Sigmoid colon (tissue), 7 donors: ENCODE data around the gene WWC2. TPM values are rescaled to one million over a fixed set of nuclear protein-coding genes. Genes with fewer than 3 reads are reported as not detected.
A peak's percentile ranks its signal among the peaks of the same experiment; 100 is the strongest.

Source experiments
- DNase-seq: peaks from one replicate; pipeline ENCODE4 v3.0.0-alpha.2; 2019
- H3K27ac ChIP-seq, 4 donors: fragments of 200-600 bp; sonication (generic); one replicate each; pipeline ENCODE4 v1.5.1; 2016 to 2019; ENCODE audit warnings: mild to moderate bottlenecking in 1 of 4
- H3K27me3 ChIP-seq, 3 donors: fragments of 200-600 bp; sonication (generic); one replicate each; pipeline ENCODE4 v1.5.1; 2019; ENCODE audit warnings: mild to moderate bottlenecking in 1 of 3
- H3K36me3 ChIP-seq, 4 donors: fragments of 200-600 bp; sonication (generic); one replicate each; pipeline ENCODE4 v1.5.1; 2016 to 2019
- H3K4me1 ChIP-seq, 4 donors: fragments of 200-600 bp; sonication (generic); one replicate each; pipeline ENCODE4 v1.5.1; 2017 to 2019
- H3K4me3 ChIP-seq, 4 donors: fragments of 200-600 bp; sonication (generic); one replicate each; pipeline ENCODE4 v1.5.1; 2017 to 2019; ENCODE audit warnings: mild to moderate bottlenecking in 2 of 4, moderate library complexity in 1 of 4
- H3K9me3 ChIP-seq, 4 donors: fragments of 200-600 bp in 3 of 4; sonication (generic) in 3 of 4; one replicate each; pipeline versions ENCODE4 v1.5.1 to v1.6.1; 2013 to 2019
- CTCF ChIP-seq, 4 experiments: fragments of 450-650 bp in 3 of 4; fragments of 200-600 bp in 1 of 4; IDR thresholded peaks; one replicate each; pipeline ENCODE4 v1.5.1; 2016 to 2019; ENCODE audit warnings: antibody characterized with exemption in 4 of 4, mild to moderate bottlenecking in 3 of 4, moderate library complexity in 2 of 4
- EP300 ChIP-seq, 4 donors: sonication (generic); formaldehyde crosslinking; IDR thresholded peaks; one replicate each; pipeline ENCODE4 v1.6.1; 2017; ENCODE audit warnings: antibody characterized with exemption in 4 of 4
- POLR2A ChIP-seq, 2 donors: fragments of 450-650 bp; IDR thresholded peaks; one replicate each; pipeline ENCODE4 v1.6.1; 2016; ENCODE audit warnings: antibody characterized with exemption in 2 of 2, mild to moderate bottlenecking in 2 of 2, moderate library complexity in 2 of 2
- POLR2AphosphoS5 ChIP-seq, 4 donors: sonication (generic); formaldehyde crosslinking; IDR thresholded peaks; one replicate each; pipeline ENCODE4 v1.6.1; 2017; ENCODE audit warnings: antibody characterized with exemption in 4 of 4
- WGBS, 2 donors: extraction: QIAGEN DNeasy Blood & Tissue Kit; methylation state at CpG; one replicate each; pipeline ENCODE4 v1.1.7; 2013; 5-methylcytosine and 5-hydroxymethylcytosine counted together
- intact Hi-C: fragments of 100-400 bp; cut with DNase I; formaldehyde crosslinking; loops from one replicate; pipeline ENCODE4 v1.15.1; 2023
- polyA plus RNA-seq, 3 donors: library from polyadenylated mRNA; stranded (reverse); fragments of 200-250 nt; gene quantifications; one replicate each; pipeline ENCODE4 v1.2.3, GENCODE V29; 2013
- total RNA-seq, 4 donors: library from RNA; depleted of rRNA; stranded (reverse); fragments of >200 nt; gene quantifications; one replicate each; pipeline ENCODE4 v1.1.0, GENCODE V29; 2016
- donor health status: healthy with polysubstance abuse.
- donor health status: Bipolar disorder and iron deficiency.
- donor health status: healthy.

Gene WWC2
- total and polyA plus RNA-seq, 7 donors: 1.2 to 53.5 (median 27.0) TPM

DNA sequence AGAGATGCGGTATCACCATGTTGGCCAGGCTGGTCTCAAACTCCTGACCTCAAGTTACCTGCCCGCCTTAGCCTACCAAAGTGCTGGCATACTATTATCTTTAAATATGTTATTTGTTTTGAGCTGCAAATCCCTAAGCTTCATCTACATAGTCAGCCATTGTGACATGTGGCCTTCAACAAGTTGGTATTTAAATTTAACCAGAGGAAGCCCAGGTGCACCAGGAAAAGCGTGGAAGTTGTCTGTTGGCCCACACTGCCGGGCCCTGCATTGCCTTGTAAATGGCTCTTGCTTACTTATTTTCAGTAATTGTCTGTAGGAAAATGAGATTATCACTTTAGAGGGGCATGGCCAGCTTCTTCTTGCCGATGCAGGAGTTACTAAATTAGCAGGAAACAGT, 6.0 kb downstream of the WWC2 start:
- no peaks in the 10 kb centered on the region for H3K9me3 ChIP-seq
- H3K4me3 ChIP-seq: no peak overlapping the region
- TF ChIP-seq EP300 (IDR thresholded peaks at IDR 0.05) (no peak), CTCF (IDR thresholded peaks at IDR 0.05) (no peak), POLR2A (IDR thresholded peaks at IDR 0.05) (no peak), POLR2AphosphoS5 (IDR thresholded peaks at IDR 0.05) (no peak)
- intact Hi-C loops: no loop called here
- H3K27ac ChIP-seq: no peak overlapping the region
- WGBS, 2 donors: 94 to 95% methylated on average over 5 of the region's 5 CpGs
- no peaks in the 10 kb centered on the region for H3K36me3 ChIP-seq
- peaks cover 0 to 31% (median 25%) of the 10 kb centered on the region in 4 donors for H3K4me1 ChIP-seq
- DNase-seq: no peak
- H3K27me3 ChIP-seq: no peaks in the 10 kb centered on the region

- WGBS, 2 donors: 95 to 96% methylated on average over 4 of the region's 4 CpGs
These were observed 7.8 kb downstream of the WWC2 start for GRCh38 chr4:183106839-183107238.

DNA sequence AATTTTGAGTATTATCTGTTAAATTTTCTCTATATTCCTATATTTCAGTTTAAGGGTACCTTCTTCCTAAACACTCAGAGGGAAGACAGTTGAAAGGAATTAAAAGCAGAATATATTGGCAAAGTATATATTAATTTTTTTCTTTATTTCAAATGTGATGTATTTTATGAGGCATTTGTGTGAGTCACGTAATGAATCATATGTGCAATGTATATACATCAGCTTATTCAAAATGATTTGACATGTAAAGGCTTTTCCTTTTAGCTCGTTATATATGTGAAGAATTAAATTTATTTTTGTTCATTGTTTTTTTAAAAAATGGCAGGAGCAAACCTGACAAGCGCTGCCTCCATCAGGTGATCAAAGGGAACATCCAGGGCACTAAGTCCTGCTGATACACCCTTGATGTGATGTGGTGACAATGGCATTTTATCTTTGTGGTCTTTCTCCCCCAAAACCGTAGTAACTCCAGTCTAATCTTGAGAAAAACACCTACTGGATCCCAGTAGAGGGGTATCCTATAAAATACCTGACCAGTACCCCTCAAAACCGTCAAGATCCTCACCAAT, 8.9 kb downstream of the WWC2 start:
- intact Hi-C loops: no loop called here
- H3K36me3 ChIP-seq: no peaks in the 10 kb centered on the region
- no peak overlapping the region for H3K4me3 ChIP-seq
- no peak overlapping the region for H3K27ac ChIP-seq
- no peaks in the 10 kb centered on the region for H3K9me3 ChIP-seq
- peaks cover 0 to 20% (median 4%) of the 10 kb centered on the region in 4 donors for H3K4me1 ChIP-seq
- 73 to 85% methylated on average over 5 of the region's 5 CpGs for WGBS, 2 donors
- no peak for DNase-seq
- no peaks in the 10 kb centered on the region for H3K27me3 ChIP-seq
- TF ChIP-seq EP300 (IDR thresholded peaks at IDR 0.05) (no peak), POLR2AphosphoS5 (IDR thresholded peaks at IDR 0.05) (no peak), POLR2A (IDR thresholded peaks at IDR 0.05) (no peak), CTCF (IDR thresholded peaks at IDR 0.05) (no peak)

More at GRCh38 chr4:183106839-183107238, 7.8 kb downstream of the WWC2 start:
- Histone ChIP-seq H3K27ac (no peak overlapping the region), H3K27me3 (no peaks in the 10 kb centered on the region), H3K4me1 (peaks cover 0 to 15% (median 10%) of the 10 kb centered on the region in 4 donors), H3K4me3 (no peak overlapping the region), H3K36me3 (no peaks in the 10 kb centered on the region), H3K9me3 (no peaks in the 10 kb centered on the region)
- DNase-seq: no peak
- intact Hi-C loops: no loop called here
- no peak for TF ChIP-seq POLR2A (IDR thresholded peaks at IDR 0.05)
- peak in 1 of 4 experiments; percentile 4 for TF ChIP-seq CTCF (IDR thresholded peaks at IDR 0.05)
- TF ChIP-seq EP300 (IDR thresholded peaks at IDR 0.05): no peak

DNA sequence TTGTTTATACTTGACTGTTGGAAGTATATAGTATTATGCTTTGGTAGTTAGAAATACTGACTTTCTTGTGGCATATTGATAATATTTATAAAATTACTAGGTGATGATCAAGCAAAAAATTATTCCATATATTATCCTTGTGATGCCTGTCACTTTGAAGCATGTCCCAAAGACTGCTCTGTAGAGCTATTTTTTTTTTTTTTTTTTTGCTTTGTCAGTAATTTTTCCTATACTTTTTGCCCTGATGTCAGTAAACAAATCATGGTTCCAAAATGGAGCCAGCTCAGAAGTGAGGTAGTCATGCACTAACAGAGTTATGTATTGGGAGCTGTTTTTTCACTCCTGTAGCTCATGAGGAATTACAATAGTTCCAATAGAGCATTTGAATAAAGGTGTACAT, 11.2 kb downstream of the WWC2 start:
- TF ChIP-seq POLR2A (IDR thresholded peaks at IDR 0.05) (no peak), CTCF (IDR thresholded peaks at IDR 0.05) (no peak), EP300 (IDR thresholded peaks at IDR 0.05) (no peak), POLR2AphosphoS5 (IDR thresholded peaks at IDR 0.05) (no peak)
- intact Hi-C loops: no loop called here
- Histone ChIP-seq H3K27ac (no peak overlapping the region), H3K4me3 (no peak overlapping the region), H3K9me3 (no peaks in the 10 kb centered on the region), H3K36me3 (no peaks in the 10 kb centered on the region), H3K4me1 (peaks cover 0 to 11% (median 2%) of the 10 kb centered on the region in 4 donors), H3K27me3 (no peaks in the 10 kb centered on the region)
- DNase-seq: no peak

- no peak for TF ChIP-seq POLR2A (IDR thresholded peaks at IDR 0.05)
- TF ChIP-seq CTCF (IDR thresholded peaks at IDR 0.05): no peak
- no peak for TF ChIP-seq POLR2AphosphoS5 (IDR thresholded peaks at IDR 0.05)
- no peak for TF ChIP-seq EP300 (IDR thresholded peaks at IDR 0.05)
- 20 to 75% methylated on average over 4 of the region's 4 CpGs for WGBS, 2 donors
- Histone ChIP-seq H3K27ac (no peak overlapping the region), H3K36me3 (no peaks in the 10 kb centered on the region), H3K4me1 (peaks cover 0 to 23% (median 4%) of the 10 kb centered on the region in 4 donors), H3K4me3 (no peak overlapping the region), H3K27me3 (no peaks in the 10 kb centered on the region), H3K9me3 (no peaks in the 10 kb centered on the region)
- no peak for DNase-seq
- intact Hi-C loops: no loop called here
These were observed 12.4 kb downstream of the WWC2 start for GRCh38 chr4:183111452-183111885.
